Measurements from ENCODE around the gene RAMP1. TPM values are rescaled to one million over a fixed set of nuclear protein-coding genes. Genes with fewer than 3 reads are reported as not detected.

RAMP1 gene
- total RNA-seq, 1 experiment from 2014 or later = 23.4 TPM

DNA sequence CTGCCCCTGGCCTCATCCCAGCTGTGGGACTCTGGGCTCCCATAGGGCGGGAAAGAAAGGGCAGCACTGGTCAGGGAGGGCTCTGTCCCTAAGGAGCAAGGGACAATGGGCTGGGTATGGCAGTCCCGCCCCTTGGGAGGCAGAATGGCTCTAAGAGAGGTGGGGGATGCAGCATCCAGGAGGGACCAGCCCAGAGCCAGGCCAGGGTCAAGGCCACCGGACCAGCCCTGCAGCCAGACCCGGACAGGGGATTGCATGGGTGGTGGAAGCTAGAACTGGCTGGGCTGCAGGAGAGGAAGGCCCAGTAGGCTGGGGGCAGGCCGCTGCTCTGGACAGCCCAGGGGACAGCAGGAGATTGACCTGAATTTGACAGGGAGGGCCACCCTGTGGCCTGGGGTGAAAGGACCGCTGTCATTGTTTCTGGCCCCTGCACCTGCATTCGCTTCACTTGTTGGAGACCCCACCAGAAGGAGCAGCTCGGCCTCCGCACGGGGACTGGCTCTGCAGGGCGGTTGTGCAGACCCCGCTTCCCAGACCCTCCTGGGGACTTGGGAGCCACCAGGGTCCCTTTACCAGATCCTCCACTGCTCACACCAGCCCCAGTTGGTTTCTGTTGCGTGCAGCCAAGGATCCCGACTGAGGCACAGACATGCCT lies 14.6 kb downstream of the RAMP1 start:
- H2AFZ ChIP-seq (ENCODE audit: low read depth, low read length, poor library complexity, severe bottlenecking) = no peak overlapping the region
- H3K27ac ChIP-seq (ENCODE audit: low read depth, low read length) = peak overlapping the region; percentile 53
- H3K9ac ChIP-seq (ENCODE audit: low read length) = peak overlapping the region; percentile 14; the same call in 1 of the 2 replicates
- TF ChIP-seq EZH2phosphoT487 (IDR thresholded peaks at IDR 0.05; ENCODE audit: borderline replicate concordance) (no peak), CBX3 (IDR thresholded peaks at IDR 0.05; ENCODE audit: low read depth) (no peak), RAD21 (IDR thresholded peaks at IDR 0.05; ENCODE audit: low read depth) (no peak), SRF (IDR thresholded peaks at IDR 0.05; ENCODE audit: low read depth) (no peak), EGR1 (IDR thresholded peaks at IDR 0.05; ENCODE audit: low read depth) (no peak), POLR2AphosphoS5 (IDR thresholded peaks at IDR 0.05; ENCODE audit: low read depth, low read length) (no peak), POLR2A (IDR thresholded peaks at IDR 0.05; ENCODE audit: borderline replicate concordance, extremely low read depth, insufficient read depth, insufficient read length) (no peak), FOSL1 (IDR thresholded peaks at IDR 0.05; ENCODE audit: low read depth) (no peak), ELF1 (IDR thresholded peaks at IDR 0.05; ENCODE audit: borderline replicate concordance, low read depth) (no peak)
- TF ChIP-seq, protein P1, sequence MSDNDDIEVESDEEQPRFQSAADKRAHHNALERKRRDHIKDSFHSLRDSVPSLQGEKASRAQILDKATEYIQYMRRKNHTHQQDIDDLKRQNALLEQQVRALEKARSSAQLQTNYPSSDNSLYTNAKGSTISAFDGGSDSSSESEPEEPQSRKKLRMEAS (IDR thresholded peaks at IDR 0.05) = no peak
- no TSS peak for BruUV-seq (replicated peaks)
- DNase-seq (ENCODE audit: low read depth, low spot score) (no peak), ATAC-seq (peak; percentile 24)
- peaks cover 12 to 27% of the 10 kb centered on the region in 2 experiments for H3K4me1 ChIP-seq (ENCODE audit: control insufficient read depth in 1 of 2, insufficient read depth in 2 of 2, low read length in 2 of 2)
- H4K20me1 ChIP-seq (ENCODE audit: insufficient read depth) = no peaks in the 10 kb centered on the region
- peaks cover 10% of the 10 kb centered on the region; the same call in 1 of the 2 replicates for H3K79me2 ChIP-seq (ENCODE audit: insufficient read depth, low read length)
- H3K27me3 ChIP-seq (ENCODE audit: insufficient read depth, low read length) = no peaks in the 10 kb centered on the region
- H3K9me2 ChIP-seq (ENCODE audit: insufficient read depth) = no peaks in the 10 kb centered on the region
- RAD21 ChIA-PET (ENCODE audit: low non-redundant PET in 1 of 2, low total read pairs in 2 of 2, uncharacterized antibody in 2 of 2, unreplicated experiment in 2 of 2) = no interaction called here
- intact Hi-C loops (cut with micrococcal nuclease) = no loop called here
- H3K4me2 ChIP-seq (ENCODE audit: low read length) = peak overlapping the region; percentile 66
- POLR2A ChIA-PET = no interaction called here
- no peaks in the 10 kb centered on the region for H3K9me3 ChIP-seq (ENCODE audit: control insufficient read depth in 1 of 2, insufficient read depth in 1 of 2, low read depth in 1 of 2, low read length in 2 of 2)
- CTCF ChIA-PET = no interaction called here
- no peaks in the 10 kb centered on the region for H3K36me3 ChIP-seq (ENCODE audit: control insufficient read depth in 1 of 2, insufficient read depth in 2 of 2, low read length in 2 of 2)
- H3K4me3 ChIP-seq (replicated peaks in 1 of 2; ENCODE audit: low read depth in 1 of 2, low read length in 2 of 2) = peak overlapping the region in 1 of 2 experiments; percentile 11; a peak in 1 of 4 replicates

- Histone ChIP-seq H3K27ac (ENCODE audit: low read depth, low read length) (peak overlapping the region; percentile 53), H3K79me2 (ENCODE audit: insufficient read depth, low read length) (0 out of 2 replicates have a peak, but pooled peaks cover 5% of the 10 kb centered on the region), H2AFZ (ENCODE audit: low read depth, low read length, poor library complexity, severe bottlenecking) (no peak overlapping the region), H3K4me3 (replicated peaks in 1 of 2; ENCODE audit: low read depth in 1 of 2, low read length in 2 of 2) (peak overlapping the region in 1 of 2 experiments; percentile 11; a peak in 1 of 4 replicates), H3K36me3 (ENCODE audit: control insufficient read depth in 1 of 2, insufficient read depth in 2 of 2, low read length in 2 of 2) (no peaks in the 10 kb centered on the region), H4K20me1 (ENCODE audit: insufficient read depth) (no peaks in the 10 kb centered on the region), H3K27me3 (ENCODE audit: insufficient read depth, low read length) (no peaks in the 10 kb centered on the region), H3K4me2 (ENCODE audit: low read length) (peak overlapping the region; percentile 66), H3K4me1 (ENCODE audit: control insufficient read depth in 1 of 2, insufficient read depth in 2 of 2, low read length in 2 of 2) (peaks cover 12 to 27% of the 10 kb centered on the region in 2 experiments), H3K9me2 (ENCODE audit: insufficient read depth) (no peaks in the 10 kb centered on the region), H3K9me3 (ENCODE audit: control insufficient read depth in 1 of 2, insufficient read depth in 1 of 2, low read depth in 1 of 2, low read length in 2 of 2) (no peaks in the 10 kb centered on the region), H3K9ac (ENCODE audit: low read length) (peak overlapping the region; percentile 40)
- DNase-seq (ENCODE audit: low read depth, low spot score) (no peak), ATAC-seq (peak; percentile 62)
- ChIA-PET CTCF (no interaction called here), POLR2A (no interaction called here), RAD21 (ENCODE audit: low non-redundant PET in 1 of 2, low total read pairs in 2 of 2, uncharacterized antibody in 2 of 2, unreplicated experiment in 2 of 2) (no interaction called here)
- TF ChIP-seq POLR2AphosphoS5 (IDR thresholded peaks at IDR 0.05; ENCODE audit: low read depth, low read length) (no peak), ATF3 (IDR thresholded peaks at IDR 0.05) (no peak), FOSL1 (IDR thresholded peaks at IDR 0.05; ENCODE audit: low read depth) (no peak), SRF (IDR thresholded peaks at IDR 0.05; ENCODE audit: low read depth) (no peak), SP1 (IDR thresholded peaks at IDR 0.05; ENCODE audit: low read depth) (no peak), POLR2A (IDR thresholded peaks at IDR 0.05; ENCODE audit: borderline replicate concordance, extremely low read depth, insufficient read depth, insufficient read length) (no peak), CEBPB (IDR thresholded peaks at IDR 0.05; ENCODE audit: low read depth) (no peak)
- BruUV-seq (replicated peaks) = no TSS peak
- intact Hi-C loops (cut with micrococcal nuclease) = no loop called here
These were observed 15.2 kb downstream of the RAMP1 start for GRCh38 chr2:237874585-237875161.
